GM18507 (cell line): ENCODE results near the gene CHST12.

ENCODE experiments used
- DNase-seq: peaks from one replicate; pipeline ENCODE4 v3.0.0; 2011; ENCODE audit warnings: low read depth; ENCODE audit not compliant: insufficient read length; ENCODE audit errors: extremely low spot score
- FAIRE-seq: peaks from 2 replicates; lab custom pipeline; 2011; peaks lifted over from hg19 to GRCh38; lab: Jason Lieb, UNC

The CHST12 gene

DNA sequence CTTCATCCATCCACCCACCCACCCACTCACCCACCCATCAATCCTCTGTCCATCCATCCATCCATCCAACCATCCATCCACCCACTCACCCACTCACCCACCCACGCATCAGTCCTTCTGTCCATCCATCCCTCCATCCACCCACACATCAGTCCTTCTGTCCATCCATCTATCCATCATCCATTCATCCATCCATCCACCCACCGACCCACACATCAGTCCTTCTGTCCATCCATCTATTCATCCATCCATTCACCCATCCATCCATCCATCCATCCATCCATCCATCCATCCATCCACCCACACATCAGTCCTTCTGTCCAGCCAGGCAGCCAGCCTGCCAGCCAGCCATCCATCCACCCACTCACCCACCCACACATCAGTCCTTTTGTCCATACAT is 88.6 kb downstream of the CHST12 start:
- DNase-seq: no peak
- no peak for FAIRE-seq

GRCh38 chr7:2493205-2494164 is 90.1 kb downstream of the CHST12 start:
- FAIRE-seq (no peak), DNase-seq (no peak)

DNA sequence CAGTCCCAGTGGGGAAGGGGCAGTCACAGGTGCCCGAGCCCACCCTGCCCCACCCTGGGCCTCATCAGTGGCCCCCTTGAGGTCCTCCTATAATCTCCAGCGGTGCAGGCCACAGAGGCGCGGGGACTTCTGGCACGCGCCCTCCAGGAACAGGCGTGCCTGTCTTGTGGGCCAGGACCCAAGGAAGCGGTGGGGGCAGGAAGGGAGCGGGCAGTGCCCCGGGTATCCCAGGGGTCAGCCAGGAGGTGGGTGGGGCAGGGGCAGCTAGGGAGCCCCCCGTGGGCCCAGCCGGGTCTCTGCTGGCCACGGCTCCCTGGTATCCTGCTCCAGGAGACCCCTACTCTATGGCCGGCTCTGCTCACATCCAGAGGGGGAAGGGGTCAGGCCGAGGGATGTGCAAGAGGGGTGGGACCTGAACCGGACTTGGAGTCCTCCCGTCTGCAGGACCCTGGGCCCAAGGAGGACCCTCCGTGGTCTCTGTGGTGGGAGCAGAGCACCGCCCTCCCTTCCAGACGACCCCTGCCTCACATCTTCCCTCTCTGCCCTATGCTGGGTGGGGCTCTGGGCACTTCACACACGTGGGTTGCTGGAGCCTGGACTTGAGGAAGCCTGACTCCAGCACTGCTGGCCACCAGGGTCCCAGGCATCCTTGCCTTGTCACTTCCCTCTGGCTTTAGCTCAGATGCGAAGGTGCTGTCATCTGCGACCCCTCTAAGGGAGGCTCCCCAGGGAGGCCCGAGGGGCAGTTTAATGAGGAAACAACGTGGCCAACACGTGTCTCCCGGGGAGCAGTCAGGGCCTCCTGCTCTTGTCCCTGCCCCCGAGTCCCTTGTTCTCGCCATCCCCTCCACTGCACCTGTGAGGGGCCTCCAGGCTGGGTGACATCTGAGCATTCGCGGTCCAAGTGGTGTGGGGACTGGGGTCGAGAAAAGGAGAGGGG is 91.0 kb downstream of the CHST12 start:
- FAIRE-seq (no peak), DNase-seq (no peak)

DNA sequence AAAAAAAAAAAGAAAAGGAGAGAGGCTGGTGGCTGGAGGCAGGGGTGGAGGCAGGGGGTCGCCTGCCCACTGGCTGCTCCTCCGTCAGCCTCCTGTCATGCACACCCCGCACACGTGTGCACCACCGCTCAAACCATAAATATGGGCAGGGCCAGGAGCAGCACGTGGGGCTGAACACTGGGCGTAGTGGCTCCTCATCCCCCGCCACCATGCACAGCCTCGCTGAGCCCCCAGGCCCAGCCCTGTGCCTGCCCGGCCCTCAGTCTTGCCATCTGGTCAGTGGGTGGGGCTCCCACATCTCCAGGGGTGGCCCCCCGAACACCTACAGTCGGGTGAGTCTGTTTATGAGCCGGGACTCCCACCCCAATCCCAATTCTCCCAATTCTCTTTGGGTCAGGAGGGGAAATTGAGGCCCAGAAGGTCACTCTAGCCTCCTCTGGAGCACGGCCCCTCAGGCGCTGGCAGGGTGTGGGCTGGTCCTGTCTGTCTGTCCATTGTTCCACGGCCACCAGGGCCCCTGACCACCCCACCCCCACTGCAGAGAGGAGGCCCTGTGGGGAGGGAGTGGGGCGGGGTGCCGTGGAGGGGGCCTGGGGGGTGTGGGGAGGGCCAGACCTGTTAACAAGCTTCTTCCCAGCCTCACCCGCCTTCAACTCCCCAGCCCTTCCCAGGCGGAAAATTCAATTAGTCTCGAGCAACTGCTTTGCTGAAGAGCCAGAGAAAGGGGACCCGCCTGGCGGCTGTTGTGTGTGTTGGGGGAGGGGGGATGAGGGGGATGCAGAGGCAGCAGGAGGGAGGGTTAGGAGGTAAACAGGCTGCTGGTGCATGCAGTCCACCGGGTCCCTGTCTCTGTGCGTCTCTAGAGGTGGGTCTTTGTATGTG is 92.2 kb downstream of the CHST12 start:
- no peak for FAIRE-seq
- DNase-seq: no peak

GRCh38 chr7:2496375-2496774 is 93.0 kb downstream of the CHST12 start:
- no peak for FAIRE-seq
- DNase-seq: no peak

GRCh38 chr7:2497065-2497464 is 93.7 kb downstream of the CHST12 start:
- FAIRE-seq (no peak), DNase-seq (no peak)

DNA sequence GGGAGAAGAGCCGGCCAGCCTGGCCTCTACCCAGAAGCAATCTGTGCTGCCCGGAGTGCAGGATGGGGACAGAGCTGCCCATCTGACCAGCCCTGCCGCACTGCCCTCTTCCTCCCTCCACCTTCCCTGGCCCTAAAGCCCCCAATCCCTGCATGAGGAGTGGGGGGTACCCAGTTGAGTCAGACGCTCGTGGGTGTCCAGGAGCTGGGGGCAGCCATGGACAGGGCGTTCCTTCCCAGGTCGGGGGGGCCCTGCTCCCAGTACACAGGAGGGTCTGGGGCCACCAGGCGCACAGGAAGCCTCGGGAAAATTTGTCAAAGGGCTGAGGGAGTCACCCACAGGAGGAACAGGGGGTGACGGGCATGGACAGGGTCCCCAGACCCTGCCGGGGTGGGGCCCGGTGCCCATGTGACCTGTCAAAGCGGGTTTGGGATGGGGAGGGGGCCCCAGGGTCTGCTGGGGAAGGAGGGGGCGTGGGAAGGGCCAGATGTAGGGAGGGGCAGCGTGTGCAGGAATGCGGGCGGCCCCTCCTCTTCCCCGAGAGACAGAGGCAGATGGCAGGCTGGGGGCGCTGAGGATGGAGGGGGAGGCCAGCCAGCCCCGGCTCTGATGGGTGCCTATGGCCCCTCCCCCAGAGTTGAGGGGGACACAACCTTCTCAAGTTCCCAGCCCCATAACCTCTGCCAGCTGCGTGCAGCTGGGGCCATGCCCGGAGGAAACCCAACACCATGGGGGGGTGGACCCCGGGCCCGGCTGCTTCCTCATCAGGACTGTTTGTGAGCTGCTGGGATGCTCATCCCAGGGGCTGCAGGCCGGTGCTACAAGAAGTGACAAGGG is 94.3 kb downstream of the CHST12 start:
- no peak for FAIRE-seq
- no peak for DNase-seq
